ENCODE measurements around the gene PRKAG3. TPM values are rescaled to one million over a fixed set of nuclear protein-coding genes. Genes with fewer than 3 reads are reported as not detected.

The PRKAG3 gene
- total RNA-seq, 4 donors from 2014 or later = not detected

DNA sequence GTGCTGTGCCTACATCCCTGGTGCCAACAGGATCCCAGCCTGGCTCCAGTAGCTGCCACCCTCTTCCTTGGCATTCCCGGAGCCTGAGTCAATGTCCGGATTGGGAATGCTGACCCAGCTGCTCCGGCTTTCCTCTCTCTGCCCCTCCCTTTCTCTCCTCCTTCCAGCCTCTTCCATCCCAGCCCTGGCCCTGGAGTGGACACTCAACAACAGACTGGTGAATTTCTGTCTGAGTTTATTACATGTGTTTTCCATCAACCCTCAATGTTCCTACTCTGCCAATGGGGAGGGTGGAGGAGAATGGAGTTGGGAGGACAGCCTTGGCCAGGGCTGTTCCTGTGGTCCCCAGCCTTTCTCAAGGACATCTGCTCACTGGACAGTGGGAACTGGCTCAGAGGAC is 917 bp upstream of the PRKAG3 start:
- Histone ChIP-seq H3K27ac (peak overlapping the region in 3 of 4 donors; percentile 54 to 70 (median 60)), H3K27me3 (peaks cover 73% of the 10 kb centered on the region), H3K4me3 (no peak overlapping the region), H3K9me3 (peaks cover 0 to 6% (median 0%) of the 10 kb centered on the region in 3 donors), H3K36me3 (no peaks in the 10 kb centered on the region), H3K4me1 (peaks cover 0 to 18% (median 6%) of the 10 kb centered on the region in 3 donors)
- WGBS, 2 donors (ENCODE audit: low coverage in 1 of 2) = 30 to 35% methylated on average over 2 to 3 of the region's 3 CpGs
- no peak for TF ChIP-seq POLR2AphosphoS5 (IDR thresholded peaks at IDR 0.05)
- TF ChIP-seq, protein P1, sequence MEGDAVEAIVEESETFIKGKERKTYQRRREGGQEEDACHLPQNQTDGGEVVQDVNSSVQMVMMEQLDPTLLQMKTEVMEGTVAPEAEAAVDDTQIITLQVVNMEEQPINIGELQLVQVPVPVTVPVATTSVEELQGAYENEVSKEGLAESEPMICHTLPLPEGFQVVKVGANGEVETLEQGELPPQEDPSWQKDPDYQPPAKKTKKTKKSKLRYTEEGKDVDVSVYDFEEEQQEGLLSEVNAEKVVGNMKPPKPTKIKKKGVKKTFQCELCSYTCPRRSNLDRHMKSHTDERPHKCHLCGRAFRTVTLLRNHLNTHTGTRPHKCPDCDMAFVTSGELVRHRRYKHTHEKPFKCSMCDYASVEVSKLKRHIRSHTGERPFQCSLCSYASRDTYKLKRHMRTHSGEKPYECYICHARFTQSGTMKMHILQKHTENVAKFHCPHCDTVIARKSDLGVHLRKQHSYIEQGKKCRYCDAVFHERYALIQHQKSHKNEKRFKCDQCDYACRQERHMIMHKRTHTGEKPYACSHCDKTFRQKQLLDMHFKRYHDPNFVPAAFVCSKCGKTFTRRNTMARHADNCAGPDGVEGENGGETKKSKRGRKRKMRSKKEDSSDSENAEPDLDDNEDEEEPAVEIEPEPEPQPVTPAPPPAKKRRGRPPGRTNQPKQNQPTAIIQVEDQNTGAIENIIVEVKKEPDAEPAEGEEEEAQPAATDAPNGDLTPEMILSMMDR (IDR thresholded peaks at IDR 0.05) = no peak
- TF ChIP-seq EP300 (IDR thresholded peaks at IDR 0.05) = no peak
- no peak for TF ChIP-seq POLR2A (IDR thresholded peaks at IDR 0.05)
- peak; percentile 78 for ATAC-seq

- Histone ChIP-seq H3K27ac (peak overlapping the region in 3 of 4 donors; percentile 54 to 70 (median 60)), H3K4me1 (peaks cover 0 to 18% (median 6%) of the 10 kb centered on the region in 3 donors), H3K27me3 (peaks cover 77% of the 10 kb centered on the region), H3K9me3 (peaks cover 0 to 2% (median 0%) of the 10 kb centered on the region in 3 donors), H3K36me3 (no peaks in the 10 kb centered on the region), H3K4me3 (no peak overlapping the region)
- TF ChIP-seq POLR2A (IDR thresholded peaks at IDR 0.05) (no peak), POLR2AphosphoS5 (IDR thresholded peaks at IDR 0.05) (no peak), EP300 (IDR thresholded peaks at IDR 0.05) (no peak)
- TF ChIP-seq, protein P1 (IDR thresholded peaks at IDR 0.05) = no peak
- ATAC-seq = peak; percentile 41
- WGBS, 2 donors (ENCODE audit: low coverage in 1 of 2) = 67% methylated on average over 3 of the region's 3 CpGs; no CpG with 5 or more reads in 1 of the 2 donors
These were observed 478 bp upstream of the PRKAG3 start for GRCh38 chr2:218832081-218832480.

GRCh38 chr2:218830526-218831306 is 887 bp downstream of the PRKAG3 start:
- no peak for ATAC-seq

DNA sequence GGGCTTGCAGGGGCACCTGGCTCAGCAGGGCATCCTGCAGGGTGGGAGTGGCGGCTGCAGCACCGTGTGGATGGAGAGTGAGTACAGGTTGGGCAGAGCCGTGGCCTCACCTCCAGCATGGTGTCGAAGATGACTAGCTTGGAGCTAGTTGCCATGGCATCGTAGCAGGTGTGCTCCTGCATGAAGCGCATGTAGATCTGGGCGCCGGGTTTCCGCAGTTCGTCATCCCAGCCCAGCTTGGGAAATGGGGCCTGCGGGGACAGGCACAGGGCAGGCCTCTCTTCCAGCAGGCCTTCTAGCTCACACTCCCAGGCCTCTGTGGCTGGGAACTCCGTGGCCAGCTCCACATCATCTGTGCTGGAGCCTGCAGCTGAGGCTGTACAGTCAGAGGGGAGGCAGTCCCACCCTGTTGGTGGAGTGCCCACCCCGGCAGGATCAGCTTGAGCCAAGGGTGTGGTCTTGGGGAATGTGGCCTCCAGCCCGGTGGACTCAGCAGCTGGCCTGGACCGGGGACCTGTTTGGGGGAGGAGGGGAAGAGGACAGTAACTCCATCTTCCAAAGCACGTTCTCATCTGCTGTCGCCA is 1.6 kb downstream of the PRKAG3 start:
- TF ChIP-seq POLR2AphosphoS5 (IDR thresholded peaks at IDR 0.05) (no peak), EP300 (IDR thresholded peaks at IDR 0.05) (no peak), POLR2A (IDR thresholded peaks at IDR 0.05) (no peak)
- TF ChIP-seq, protein P1 (IDR thresholded peaks at IDR 0.05) = no peak
- peaks cover 0 to 18% (median 6%) of the 10 kb centered on the region in 3 donors for H3K4me1 ChIP-seq
- ATAC-seq = peak; percentile 69
- no peaks in the 10 kb centered on the region for H3K36me3 ChIP-seq
- no peaks in the 10 kb centered on the region for H3K9me3 ChIP-seq
- peaks cover 64% of the 10 kb centered on the region for H3K27me3 ChIP-seq
- no peak overlapping the region for H3K4me3 ChIP-seq
- WGBS, 2 donors (ENCODE audit: low coverage in 1 of 2) = no CpG with 5 or more reads among the region's 17 CpGs
- H3K27ac ChIP-seq = no peak overlapping the region

More at GRCh38 chr2:218830526-218831306, 887 bp downstream of the PRKAG3 start:
- Histone ChIP-seq H3K36me3 (no peaks in the 10 kb centered on the region), H3K4me3 (no peak overlapping the region), H3K27ac (no peak overlapping the region), H3K4me1 (peaks cover 0 to 18% (median 6%) of the 10 kb centered on the region in 3 donors), H3K27me3 (peaks cover 70% of the 10 kb centered on the region), H3K9me3 (no peaks in the 10 kb centered on the region)
- WGBS, 2 donors (ENCODE audit: low coverage in 1 of 2) = 72% methylated on average over 2 of the region's 3 CpGs; no CpG with 5 or more reads in 1 of the 2 donors
- TF ChIP-seq POLR2AphosphoS5 (IDR thresholded peaks at IDR 0.05) (no peak), POLR2A (IDR thresholded peaks at IDR 0.05) (no peak), EP300 (IDR thresholded peaks at IDR 0.05) (no peak)
- TF ChIP-seq, protein P1 (IDR thresholded peaks at IDR 0.05) = no peak
